ENCODE data around the gene NUP43.

NUP43 gene

DNA sequence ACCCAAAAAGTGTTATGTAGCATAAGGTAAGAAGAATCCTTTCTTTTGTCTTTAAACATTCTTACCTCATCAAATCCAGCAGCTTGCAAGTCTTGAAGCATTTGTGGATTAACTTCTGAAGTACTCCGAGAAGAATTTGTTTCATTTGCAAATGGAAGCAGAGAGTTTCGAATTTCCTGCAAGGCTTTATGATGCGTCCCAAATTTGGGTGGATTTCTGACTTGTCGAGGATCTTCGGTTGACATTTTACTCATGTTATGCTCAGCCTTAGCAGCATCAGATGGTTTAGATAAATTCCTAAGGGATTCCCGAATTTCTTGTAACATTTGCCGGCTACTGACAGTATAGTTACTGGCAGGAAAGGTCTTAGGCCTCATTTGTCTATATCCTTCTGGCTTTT, 44.6 kb downstream of the NUP43 start:
- TF ChIP-seq, protein P1, sequence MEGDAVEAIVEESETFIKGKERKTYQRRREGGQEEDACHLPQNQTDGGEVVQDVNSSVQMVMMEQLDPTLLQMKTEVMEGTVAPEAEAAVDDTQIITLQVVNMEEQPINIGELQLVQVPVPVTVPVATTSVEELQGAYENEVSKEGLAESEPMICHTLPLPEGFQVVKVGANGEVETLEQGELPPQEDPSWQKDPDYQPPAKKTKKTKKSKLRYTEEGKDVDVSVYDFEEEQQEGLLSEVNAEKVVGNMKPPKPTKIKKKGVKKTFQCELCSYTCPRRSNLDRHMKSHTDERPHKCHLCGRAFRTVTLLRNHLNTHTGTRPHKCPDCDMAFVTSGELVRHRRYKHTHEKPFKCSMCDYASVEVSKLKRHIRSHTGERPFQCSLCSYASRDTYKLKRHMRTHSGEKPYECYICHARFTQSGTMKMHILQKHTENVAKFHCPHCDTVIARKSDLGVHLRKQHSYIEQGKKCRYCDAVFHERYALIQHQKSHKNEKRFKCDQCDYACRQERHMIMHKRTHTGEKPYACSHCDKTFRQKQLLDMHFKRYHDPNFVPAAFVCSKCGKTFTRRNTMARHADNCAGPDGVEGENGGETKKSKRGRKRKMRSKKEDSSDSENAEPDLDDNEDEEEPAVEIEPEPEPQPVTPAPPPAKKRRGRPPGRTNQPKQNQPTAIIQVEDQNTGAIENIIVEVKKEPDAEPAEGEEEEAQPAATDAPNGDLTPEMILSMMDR (conservative IDR thresholded peaks at IDR 0.05) = no peak
- no peak overlapping the region for H3K27ac ChIP-seq

DNA sequence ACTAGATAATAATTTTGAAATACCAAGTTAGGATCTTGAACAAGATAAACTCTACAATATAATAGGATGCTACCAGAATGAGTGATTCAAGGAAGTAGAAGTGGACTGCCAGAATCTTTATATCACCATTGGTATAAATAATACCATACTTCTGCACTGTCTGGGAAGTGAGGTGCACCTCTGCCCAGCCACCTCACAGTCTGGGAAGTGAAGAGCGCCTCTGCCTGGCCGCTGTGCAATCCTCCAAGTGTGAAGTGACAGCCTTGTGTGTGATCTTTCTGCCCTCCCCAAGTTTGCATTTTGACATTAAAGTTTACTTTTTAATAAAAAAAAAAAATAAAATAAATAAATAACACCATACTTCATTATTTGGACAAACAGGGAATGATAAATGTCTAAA, 47.2 kb downstream of the NUP43 start:
- no peak overlapping the region for H3K27ac ChIP-seq
- TF ChIP-seq, protein P1 (conservative IDR thresholded peaks at IDR 0.05) = no peak

DNA sequence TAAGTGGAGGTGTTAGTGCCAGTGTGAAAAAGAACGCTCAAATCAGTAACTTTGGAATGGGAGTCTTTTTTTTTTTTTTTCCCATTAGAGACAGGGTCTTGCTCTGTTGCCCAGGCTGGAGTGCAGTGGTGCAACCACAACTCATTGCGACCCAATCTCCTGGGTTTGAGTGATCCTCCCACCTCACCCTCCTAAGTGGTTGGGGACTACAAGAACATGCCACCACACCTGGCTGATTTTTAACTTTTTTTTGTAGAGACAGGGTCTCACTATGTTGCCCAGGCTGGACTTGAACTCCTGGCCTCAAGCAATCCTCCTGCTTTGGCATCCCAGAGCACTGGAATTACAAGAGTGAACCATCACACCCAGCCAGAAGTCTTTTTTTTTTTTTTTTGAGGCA, 48.2 kb downstream of the NUP43 start:
- TF ChIP-seq, protein P1 (conservative IDR thresholded peaks at IDR 0.05) = no peak

DNA sequence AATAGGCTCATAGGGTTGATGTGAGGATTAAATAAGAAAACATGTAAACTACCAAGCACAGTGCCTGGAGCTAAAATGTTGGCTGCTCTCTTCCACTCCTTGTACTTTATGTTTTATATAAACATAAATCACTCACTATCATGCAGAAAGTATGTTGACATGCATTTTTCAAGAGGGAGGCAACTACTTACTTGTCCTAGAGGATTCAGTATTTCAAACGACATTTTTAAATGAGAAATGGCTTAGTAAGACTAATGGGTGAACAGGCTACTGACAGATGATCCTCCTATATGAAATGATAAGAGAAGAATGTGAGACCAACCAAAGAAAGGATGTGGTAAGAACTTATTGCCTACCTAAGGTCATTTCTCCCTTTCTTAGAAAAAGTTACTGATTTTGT, 49.4 kb downstream of the NUP43 start:
- TF ChIP-seq, protein P1 (conservative IDR thresholded peaks at IDR 0.05) = no peak
- no peak overlapping the region for H3K27ac ChIP-seq

More for the DNA sequence above, 48.2 kb downstream of the NUP43 start:
- H3K27ac ChIP-seq = no peak overlapping the region

DNA sequence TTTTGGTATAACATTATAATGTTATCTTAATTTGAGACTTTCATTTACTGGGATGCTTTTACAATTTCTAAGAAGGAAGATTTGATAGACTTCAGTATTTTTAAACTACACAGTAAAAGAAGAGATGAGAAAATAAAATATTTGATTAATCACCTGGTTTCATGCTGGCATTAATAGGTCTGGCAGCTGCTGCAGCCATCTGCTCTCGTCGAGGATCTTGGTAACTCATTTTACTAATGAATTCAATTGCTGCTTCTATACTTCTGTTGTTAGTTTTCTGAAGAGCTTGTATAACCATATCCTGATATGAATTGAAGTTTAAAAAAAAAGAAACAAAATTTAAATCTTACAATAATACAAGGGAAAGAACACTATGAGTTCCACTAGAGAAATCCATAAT, 51.4 kb downstream of the NUP43 start:
- H3K27ac ChIP-seq = no peak overlapping the region
- TF ChIP-seq, protein P1 (conservative IDR thresholded peaks at IDR 0.05) = no peak

DNA sequence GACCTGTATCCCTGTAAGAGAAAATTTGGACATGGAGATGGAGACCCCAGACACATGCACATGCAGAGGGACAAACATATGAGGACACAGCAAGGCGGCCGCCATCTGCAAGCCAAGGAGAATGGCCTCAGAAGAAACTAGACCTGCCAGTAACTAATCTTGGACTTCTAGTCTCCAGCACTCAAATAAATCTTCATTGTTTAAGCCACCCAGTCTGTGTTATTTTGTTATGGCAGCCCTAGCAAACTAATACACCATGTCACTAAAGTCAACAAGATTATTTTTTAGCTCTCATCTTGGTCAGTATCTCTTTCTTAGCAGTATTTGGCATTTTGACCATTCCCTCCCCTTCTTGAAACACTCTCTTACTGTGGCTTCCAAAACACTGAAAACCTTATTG, 55.1 kb downstream of the NUP43 start:
- no peak overlapping the region for H3K27ac ChIP-seq
- TF ChIP-seq, protein P1 (conservative IDR thresholded peaks at IDR 0.05) = no peak

DNA sequence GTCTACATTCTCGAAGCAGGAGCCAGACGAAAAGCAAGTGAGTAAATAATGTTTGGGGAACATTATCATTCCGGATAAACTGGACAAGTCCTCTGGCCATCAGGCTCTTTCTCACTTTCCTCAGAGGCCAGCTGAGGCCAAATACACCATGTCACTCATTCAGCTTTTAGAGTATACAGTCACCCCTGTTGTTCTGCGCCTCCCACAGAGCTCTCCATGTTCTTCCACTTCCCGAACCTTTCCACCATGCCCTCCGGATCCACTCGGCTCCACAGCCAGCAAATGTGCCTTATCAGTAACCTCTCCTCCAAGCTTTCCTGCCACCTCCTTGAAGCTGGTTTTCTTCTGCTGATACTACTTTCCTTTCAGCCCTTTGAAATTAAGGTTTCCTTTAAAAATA, 60.1 kb downstream of the NUP43 start:
- no peak overlapping the region for H3K27ac ChIP-seq
- TF ChIP-seq, protein P1 (conservative IDR thresholded peaks at IDR 0.05) = no peak

Data from VCaP (cell line).